ENCODE results near the gene RALY.
A peak's percentile ranks its signal among the peaks of the same experiment; 100 is the strongest.

DNA sequence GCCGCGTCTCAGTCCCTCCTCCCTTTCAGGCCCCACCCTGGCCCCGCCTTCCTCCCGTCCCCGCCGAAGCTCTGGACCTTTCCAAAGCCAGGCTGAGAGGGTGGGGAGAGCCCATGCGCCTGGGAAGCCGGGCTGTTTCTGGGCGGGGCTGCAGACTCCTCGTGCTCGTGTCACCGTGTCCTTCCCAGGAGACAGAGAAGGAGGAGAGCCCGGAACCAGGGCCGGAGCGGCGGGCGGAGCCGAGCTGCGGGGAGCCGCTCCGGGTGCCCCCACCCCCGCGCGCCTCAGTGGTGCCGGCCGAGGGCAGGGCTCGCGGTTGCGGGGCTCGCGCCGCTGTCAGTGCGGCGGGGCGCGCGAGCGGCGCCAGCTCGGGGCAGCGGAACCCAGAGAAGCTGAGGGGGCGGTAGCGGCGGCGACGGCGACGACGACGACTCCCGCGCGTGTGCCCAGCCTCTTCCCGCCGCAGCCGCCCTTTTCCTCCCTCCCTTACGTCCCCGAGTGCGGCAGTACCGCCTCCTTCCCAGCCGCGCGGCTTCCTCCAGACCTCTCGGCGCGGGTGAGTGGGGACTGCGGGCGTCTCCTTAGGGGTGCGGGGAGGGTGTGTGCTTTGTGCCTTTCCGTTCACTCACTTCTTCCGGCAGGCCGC, at the start of gene RALY:
- TF ChIP-seq, protein P1, sequence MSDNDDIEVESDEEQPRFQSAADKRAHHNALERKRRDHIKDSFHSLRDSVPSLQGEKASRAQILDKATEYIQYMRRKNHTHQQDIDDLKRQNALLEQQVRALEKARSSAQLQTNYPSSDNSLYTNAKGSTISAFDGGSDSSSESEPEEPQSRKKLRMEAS (IDR thresholded peaks at IDR 0.05; ENCODE audit: insufficient read depth, insufficient read length): peak; percentile 11
- TF ChIP-seq, protein P2, sequence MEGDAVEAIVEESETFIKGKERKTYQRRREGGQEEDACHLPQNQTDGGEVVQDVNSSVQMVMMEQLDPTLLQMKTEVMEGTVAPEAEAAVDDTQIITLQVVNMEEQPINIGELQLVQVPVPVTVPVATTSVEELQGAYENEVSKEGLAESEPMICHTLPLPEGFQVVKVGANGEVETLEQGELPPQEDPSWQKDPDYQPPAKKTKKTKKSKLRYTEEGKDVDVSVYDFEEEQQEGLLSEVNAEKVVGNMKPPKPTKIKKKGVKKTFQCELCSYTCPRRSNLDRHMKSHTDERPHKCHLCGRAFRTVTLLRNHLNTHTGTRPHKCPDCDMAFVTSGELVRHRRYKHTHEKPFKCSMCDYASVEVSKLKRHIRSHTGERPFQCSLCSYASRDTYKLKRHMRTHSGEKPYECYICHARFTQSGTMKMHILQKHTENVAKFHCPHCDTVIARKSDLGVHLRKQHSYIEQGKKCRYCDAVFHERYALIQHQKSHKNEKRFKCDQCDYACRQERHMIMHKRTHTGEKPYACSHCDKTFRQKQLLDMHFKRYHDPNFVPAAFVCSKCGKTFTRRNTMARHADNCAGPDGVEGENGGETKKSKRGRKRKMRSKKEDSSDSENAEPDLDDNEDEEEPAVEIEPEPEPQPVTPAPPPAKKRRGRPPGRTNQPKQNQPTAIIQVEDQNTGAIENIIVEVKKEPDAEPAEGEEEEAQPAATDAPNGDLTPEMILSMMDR (IDR thresholded peaks at IDR 0.05; ENCODE audit: extremely low read depth in 1 of 2, insufficient read depth in 1 of 2, low read depth in 1 of 2, low read length in 2 of 2): no peak
- TF ChIP-seq JUN (IDR thresholded peaks at IDR 0.05; ENCODE audit: borderline replicate concordance, insufficient read depth, insufficient read length, low read depth) (no peak), POLR2AphosphoS5 (IDR thresholded peaks at IDR 0.05; ENCODE audit: insufficient read depth, low read depth, low read length) (peak; percentile 93), POLR2A (IDR thresholded peaks at IDR 0.05; ENCODE audit: low read depth, low read length) (peak; percentile 97), EZH2 (IDR thresholded peaks at IDR 0.05; ENCODE audit: borderline replicate concordance, low read depth, low read length, severe bottlenecking) (no peak), MYC (IDR thresholded peaks at IDR 0.05; ENCODE audit: low read depth, low read length) (no peak), FOS (IDR thresholded peaks at IDR 0.05; ENCODE audit: borderline replicate concordance, insufficient read depth, low read length) (no peak), GATA2 (IDR thresholded peaks at IDR 0.05; ENCODE audit: insufficient read depth, insufficient read length, low read depth, low read length) (no peak)

Measured in endothelial cell of umbilical vein (primary cell).